ENCODE data around the gene MAP1LC3C. TPM values are rescaled to one million over a fixed set of nuclear protein-coding genes. Genes with fewer than 3 reads are reported as not detected.

MAP1LC3C gene
- total RNA-seq, 1 experiment from 2014 or later, result 0.91 TPM

DNA sequence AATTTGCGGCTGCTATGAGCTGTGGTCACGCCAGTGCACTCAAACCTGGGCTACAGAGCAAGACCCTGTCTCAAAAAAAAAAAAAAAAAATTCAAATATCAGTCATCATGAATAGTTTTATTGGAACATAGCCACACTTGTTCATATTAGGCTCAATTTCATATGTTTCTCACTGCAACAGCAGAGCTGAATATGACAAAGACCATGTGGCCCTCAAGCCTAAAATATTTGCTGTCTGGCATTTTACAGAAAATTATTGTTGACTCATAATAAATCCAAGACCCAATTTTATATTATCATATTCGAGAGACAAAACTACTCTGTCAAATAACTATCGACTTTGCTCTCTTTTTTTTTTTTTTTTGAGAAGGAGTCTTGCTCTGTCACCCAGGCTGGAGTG lies 30.3 kb downstream of the MAP1LC3C start:
- no peak overlapping the region for H3K4me3 ChIP-seq

DNA sequence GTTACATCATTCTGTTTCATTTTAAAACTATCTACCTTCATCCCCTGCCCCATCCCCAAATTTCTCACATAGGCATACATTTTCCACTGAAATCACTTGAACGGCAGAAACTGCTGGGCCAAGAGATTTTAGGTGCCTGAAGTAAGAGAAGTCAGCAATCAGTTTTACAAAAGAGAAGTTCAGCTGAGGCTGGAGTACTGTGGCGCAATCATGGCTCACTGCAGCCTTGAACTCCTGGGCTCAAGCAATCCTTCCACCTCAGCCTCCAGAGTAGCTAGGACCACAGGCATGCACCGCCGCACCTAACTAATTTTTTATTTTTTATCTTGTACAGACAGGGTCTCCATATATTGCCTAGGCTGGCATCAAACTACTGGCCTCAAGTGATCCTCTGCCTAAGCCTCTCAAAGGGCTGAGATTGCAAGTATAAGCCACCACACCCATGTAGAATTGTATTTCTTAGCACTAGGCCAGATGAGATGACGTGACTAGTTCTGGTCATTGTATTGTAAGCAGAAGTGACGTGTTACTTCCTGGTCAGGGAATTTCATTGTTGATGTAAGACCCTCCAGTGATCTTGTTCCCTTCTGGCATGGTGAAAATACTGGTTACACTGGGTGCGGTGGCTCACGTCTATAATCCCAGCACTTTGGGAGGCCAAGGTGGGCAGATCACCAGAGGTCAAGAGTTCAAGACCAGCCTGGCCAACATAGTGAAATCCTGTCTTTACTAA lies 34.2 kb downstream of the MAP1LC3C start:
- Histone ChIP-seq H3K36me3 (no peaks in the 10 kb centered on the region), H3K27ac (no peak overlapping the region), H3K27me3 (no peaks in the 10 kb centered on the region), H3K4me3 (no peak overlapping the region), H3K4me1 (no peaks in the 10 kb centered on the region), H3K9me3 (replicated peaks) (no peaks in the 10 kb centered on the region)
- no peak for DNase-seq

More for the DNA sequence above, 30.3 kb downstream of the MAP1LC3C start:
- no peak overlapping the region for H3K27ac ChIP-seq
- H3K4me1 ChIP-seq, result no peaks in the 10 kb centered on the region
- H3K9me3 ChIP-seq (replicated peaks), result no peaks in the 10 kb centered on the region
- DNase-seq, result no peak
- H3K27me3 ChIP-seq, result no peaks in the 10 kb centered on the region
- no peaks in the 10 kb centered on the region for H3K36me3 ChIP-seq

DNA sequence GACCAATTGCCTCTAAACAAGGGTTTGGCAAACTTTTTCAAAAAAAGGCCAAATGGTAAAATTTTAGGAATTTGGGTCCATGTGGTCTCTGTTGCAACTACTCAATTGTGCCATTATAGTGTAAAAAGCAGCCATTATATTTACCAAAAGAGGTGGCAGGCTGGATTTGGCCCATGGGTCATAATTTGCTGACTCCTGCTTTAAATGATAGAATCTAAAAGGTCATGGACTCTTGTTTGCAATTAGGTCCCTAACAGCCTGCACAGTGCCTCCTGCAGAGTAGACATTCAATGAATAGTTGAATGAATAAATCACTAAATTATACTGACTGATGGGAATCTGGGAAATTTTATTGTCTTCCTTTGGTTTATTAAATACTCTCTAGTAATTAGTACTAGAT lies 35.2 kb downstream of the MAP1LC3C start:
- Histone ChIP-seq H3K36me3 (no peaks in the 10 kb centered on the region), H3K27ac (no peak overlapping the region), H3K4me3 (no peak overlapping the region), H3K9me3 (replicated peaks) (no peaks in the 10 kb centered on the region), H3K27me3 (no peaks in the 10 kb centered on the region), H3K4me1 (no peaks in the 10 kb centered on the region)
- DNase-seq, result no peak

DNA sequence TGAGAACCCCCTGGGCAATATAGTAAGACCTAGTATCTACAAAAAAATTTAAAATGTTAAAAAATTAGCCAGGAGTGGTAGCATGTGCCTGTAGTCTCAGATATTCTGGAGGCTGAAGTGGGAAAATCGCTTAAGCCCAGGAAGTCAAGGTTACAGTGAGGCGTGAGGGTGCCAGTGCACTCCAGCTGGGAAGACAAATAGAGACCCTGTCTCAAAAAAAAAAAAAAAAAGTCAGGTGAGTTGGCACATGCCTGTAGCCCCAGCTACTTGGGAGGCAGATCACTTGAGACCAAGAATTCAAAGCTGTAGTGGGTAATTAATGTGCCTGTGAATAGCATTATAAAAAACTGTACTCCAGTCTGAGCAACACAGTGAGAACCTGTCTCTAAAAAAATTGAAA lies 36.7 kb downstream of the MAP1LC3C start:
- no peaks in the 10 kb centered on the region for H3K9me3 ChIP-seq (replicated peaks)
- no peaks in the 10 kb centered on the region for H3K36me3 ChIP-seq

DNA sequence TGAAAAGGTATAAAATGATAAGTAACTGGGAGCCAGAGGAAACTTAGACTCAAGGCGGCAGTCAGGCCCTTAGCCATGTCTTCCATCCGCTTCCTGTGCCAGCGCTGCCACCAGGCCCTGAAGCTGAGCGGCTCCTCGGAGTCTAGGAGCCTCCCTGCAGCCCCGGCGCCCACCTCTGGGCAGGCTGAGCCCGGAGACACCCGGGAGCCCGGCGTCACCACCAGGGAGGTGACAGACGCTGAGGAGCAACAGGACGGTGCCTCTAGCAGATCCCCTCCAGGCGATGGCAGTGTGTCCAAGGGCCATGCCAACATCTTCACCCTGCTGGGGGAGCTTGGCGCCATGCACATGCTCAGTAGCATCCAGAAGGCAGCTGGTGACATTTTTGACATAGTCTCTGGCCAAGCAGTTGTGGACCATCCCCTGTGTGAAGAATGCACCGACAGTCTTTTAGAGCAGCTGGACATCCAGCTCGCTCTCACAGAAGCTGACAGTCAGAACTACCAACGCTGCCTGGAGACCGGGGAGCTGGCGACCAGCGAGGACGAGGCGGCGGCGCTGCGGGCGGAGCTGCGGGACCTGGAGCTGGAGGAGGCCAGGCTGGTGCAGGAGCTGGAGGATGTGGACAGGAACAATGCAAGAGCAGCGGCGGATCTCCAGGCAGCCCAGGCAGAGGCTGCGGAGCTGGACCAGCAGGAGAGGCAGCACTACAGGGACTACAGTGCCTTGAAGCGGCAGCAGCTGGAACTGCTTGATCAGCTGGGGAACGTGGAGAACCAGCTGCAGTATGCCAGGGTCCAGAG lies 41.0 kb downstream of the MAP1LC3C start, which contains the start of gene BECN2:
Gene BECN2 (plus strand): TSS at position 76 of the 803 bp plus-strand sequence. CDS start 0 bp downstream, at position 76.
- Histone ChIP-seq H3K36me3 (no peaks in the 10 kb centered on the region), H3K9me3 (replicated peaks) (no peaks in the 10 kb centered on the region), H3K27me3 (no peaks in the 10 kb centered on the region), H3K4me3 (no peak within 1 kb of the TSS), H3K27ac (no peak within 1 kb of the TSS), H3K4me1 (peaks cover 4% of the 10 kb centered on the region)
- no peak for DNase-seq

More for the DNA sequence above, 36.7 kb downstream of the MAP1LC3C start:
- H3K4me3 ChIP-seq, result no peak overlapping the region
- H3K27ac ChIP-seq, result no peak overlapping the region
- no peaks in the 10 kb centered on the region for H3K4me1 ChIP-seq
- no peaks in the 10 kb centered on the region for H3K27me3 ChIP-seq
- no peak for DNase-seq

DNA sequence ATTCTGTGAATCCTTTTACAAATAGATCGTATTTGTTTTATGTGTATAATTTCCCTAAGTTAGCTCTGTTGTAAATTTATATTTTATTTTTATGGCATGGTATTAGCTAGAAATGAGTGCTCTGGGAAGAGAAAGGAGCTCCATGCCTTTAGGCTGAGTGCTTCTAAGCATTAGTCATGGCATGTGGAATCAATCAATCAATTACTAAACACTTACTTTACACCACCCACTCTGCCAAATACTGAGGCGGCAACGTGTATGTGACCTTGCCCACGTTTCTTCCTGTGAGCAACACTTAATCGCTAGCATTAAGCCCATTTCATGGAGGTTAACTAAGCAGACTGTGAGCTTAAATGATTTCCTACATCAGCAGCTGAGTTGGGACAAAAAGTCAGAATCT lies 48.5 kb downstream of the MAP1LC3C start:
- Histone ChIP-seq H3K9me3 (replicated peaks) (no peaks in the 10 kb centered on the region), H3K4me1 (no peaks in the 10 kb centered on the region; the same call in 1 of the 2 replicates), H3K36me3 (no peaks in the 10 kb centered on the region), H3K27ac (peak overlapping the region; percentile 18; the same call in 1 of the 2 replicates), H3K4me3 (no peak overlapping the region), H3K27me3 (no peaks in the 10 kb centered on the region)
- DNase-seq, result peak; percentile 17 to 42

DNA sequence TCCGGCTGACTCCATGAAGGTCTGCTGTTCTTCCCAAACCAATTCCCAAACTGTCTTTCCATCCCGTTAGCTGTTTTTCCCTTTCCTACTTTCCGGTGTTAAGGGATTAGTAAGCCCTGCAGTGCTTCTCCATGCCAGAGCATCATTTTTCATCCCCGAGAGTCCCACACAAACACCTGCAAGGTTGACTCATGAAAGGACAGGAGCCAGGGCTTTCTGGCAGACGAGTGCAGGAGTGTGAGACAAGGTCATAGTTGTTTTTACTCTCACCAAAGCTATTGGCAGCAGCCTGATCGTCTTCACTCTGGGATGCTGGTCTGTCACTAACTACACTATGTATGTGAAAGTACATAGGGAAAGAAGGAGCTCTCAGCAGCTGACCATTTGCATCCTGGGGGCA lies 51.5 kb downstream of the MAP1LC3C start:
- Histone ChIP-seq H3K27ac (no peak overlapping the region), H3K9me3 (replicated peaks) (no peaks in the 10 kb centered on the region), H3K4me1 (no peaks in the 10 kb centered on the region; the same call in 1 of the 2 replicates), H3K27me3 (no peaks in the 10 kb centered on the region), H3K4me3 (no peak overlapping the region), H3K36me3 (no peaks in the 10 kb centered on the region)
- DNase-seq, result no peak

Other genes starting within 250 kb of the MAP1LC3C start
- gene EXO1, start 150.9 kb downstream of the MAP1LC3C start, total RNA-seq (2014; rRNA removed; shearing (Covaris generic)), result 51.3 and 57.4 TPM in 2 replicates
- not detected in 2 replicates for gene BECN2, start 41.3 kb downstream of the MAP1LC3C start, total RNA-seq (2014; rRNA removed; shearing (Covaris generic))